Stomach smooth muscle (tissue), 2 donors: ENCODE data around the gene THRB.
A peak's percentile ranks its signal among the peaks of the same experiment; 100 is the strongest.

ENCODE experiments used
- H3K27ac ChIP-seq: one replicate; pipeline ENCODE4 v1.7.0; 2013; ENCODE audit warnings: mild to moderate bottlenecking, low read length, inconsistent platforms
- H3K27me3 ChIP-seq, 2 donors: one replicate each; pipeline ENCODE4 v1.7.0; 2013; ENCODE audit warnings: low read length in 2 of 2; ENCODE audit not compliant: insufficient read depth in 2 of 2, control insufficient read depth in 1 of 2
- H3K36me3 ChIP-seq, 2 donors: one replicate each; pipeline ENCODE4 v1.7.0; 2013; ENCODE audit warnings: low read length in 2 of 2; ENCODE audit not compliant: control insufficient read depth in 2 of 2, insufficient read depth in 2 of 2
- H3K4me1 ChIP-seq: one replicate; pipeline ENCODE4 v1.7.0; 2013; ENCODE audit warnings: low read length; ENCODE audit not compliant: control insufficient read depth, insufficient read depth
- H3K4me3 ChIP-seq, 2 donors: one replicate each; pipeline ENCODE4 v1.7.0; 2013; ENCODE audit warnings: low read length in 2 of 2
- H3K9ac ChIP-seq, 2 donors: one replicate each; pipeline ENCODE4 v1.7.0; 2013; ENCODE audit warnings: low read length in 2 of 2, mild to moderate bottlenecking in 1 of 2
- H3K9me3 ChIP-seq, 2 donors: one replicate each; pipeline ENCODE4 v1.7.0; 2013; ENCODE audit warnings: low read length in 2 of 2; ENCODE audit not compliant: control insufficient read depth in 2 of 2
- donor health status: healthy.
- donor health status: Pancreatic carcinoma.

THRB gene

GRCh38 chr3:24135280-24135679 lies 359.4 kb downstream of the THRB start:
- Histone ChIP-seq H3K27ac (peak overlapping the region; percentile 83), H3K27me3 (no peaks in the 10 kb centered on the region), H3K36me3 (peaks cover 4 to 8% of the 10 kb centered on the region in 2 donors), H3K4me1 (peaks cover 48% of the 10 kb centered on the region), H3K9ac (peak overlapping the region in 1 of 2 donors; percentile 21), H3K4me3 (peak overlapping the region in 1 of 2 donors; percentile 29), H3K9me3 (no peaks in the 10 kb centered on the region)

- H3K4me1 ChIP-seq: peaks cover 45% of the 10 kb centered on the region
- no peak overlapping the region for H3K4me3 ChIP-seq
- H3K27me3 ChIP-seq: no peaks in the 10 kb centered on the region
- no peaks in the 10 kb centered on the region for H3K9me3 ChIP-seq
- peaks cover 4 to 8% of the 10 kb centered on the region in 2 donors for H3K36me3 ChIP-seq
- peak overlapping the region; percentile 83 for H3K27ac ChIP-seq
- no peak overlapping the region for H3K9ac ChIP-seq
Measured at GRCh38 chr3:24133942-24134341, 360.7 kb downstream of the THRB start.

- peaks cover 43% of the 10 kb centered on the region for H3K4me1 ChIP-seq
- no peak overlapping the region for H3K9ac ChIP-seq
- no peaks in the 10 kb centered on the region for H3K9me3 ChIP-seq
- no peak overlapping the region for H3K4me3 ChIP-seq
- peak overlapping the region; percentile 83 for H3K27ac ChIP-seq
- H3K27me3 ChIP-seq: no peaks in the 10 kb centered on the region
- peaks cover 4 to 8% of the 10 kb centered on the region in 2 donors for H3K36me3 ChIP-seq
Measured at GRCh38 chr3:24133436-24133835, 361.2 kb downstream of the THRB start.

- H3K4me3 ChIP-seq: no peak overlapping the region
- no peak overlapping the region for H3K27ac ChIP-seq
- no peaks in the 10 kb centered on the region for H3K27me3 ChIP-seq
- no peak overlapping the region for H3K9ac ChIP-seq
- peaks cover 28% of the 10 kb centered on the region for H3K4me1 ChIP-seq
- no peaks in the 10 kb centered on the region for H3K9me3 ChIP-seq
- peaks cover 15 to 21% of the 10 kb centered on the region in 2 donors for H3K36me3 ChIP-seq
Measured at GRCh38 chr3:24129549-24129948, 365.1 kb downstream of the THRB start.

- Histone ChIP-seq H3K9me3 (no peaks in the 10 kb centered on the region), H3K4me1 (peaks cover 19% of the 10 kb centered on the region), H3K36me3 (peaks cover 15 to 21% of the 10 kb centered on the region in 2 donors), H3K4me3 (no peak overlapping the region), H3K9ac (no peak overlapping the region), H3K27me3 (no peaks in the 10 kb centered on the region), H3K27ac (no peak overlapping the region)
Measured at GRCh38 chr3:24128199-24129005, 366.2 kb downstream of the THRB start.

GRCh38 chr3:24123596-24123995 lies 371.1 kb downstream of the THRB start:
- no peak overlapping the region for H3K9ac ChIP-seq
- H3K36me3 ChIP-seq: peaks cover 14 to 21% of the 10 kb centered on the region in 2 donors
- peaks cover 11% of the 10 kb centered on the region for H3K4me1 ChIP-seq
- no peak overlapping the region for H3K4me3 ChIP-seq
- H3K27me3 ChIP-seq: no peaks in the 10 kb centered on the region
- no peaks in the 10 kb centered on the region for H3K9me3 ChIP-seq
- no peak overlapping the region for H3K27ac ChIP-seq

- Histone ChIP-seq H3K4me3 (no peak overlapping the region), H3K9ac (no peak overlapping the region), H3K36me3 (peaks cover 4 to 7% of the 10 kb centered on the region in 2 donors), H3K9me3 (no peaks in the 10 kb centered on the region), H3K4me1 (peaks cover 5% of the 10 kb centered on the region), H3K27me3 (no peaks in the 10 kb centered on the region), H3K27ac (no peak overlapping the region)
Measured at GRCh38 chr3:24120434-24120833, 374.2 kb downstream of the THRB start.

GRCh38 chr3:24119321-24119751 lies 375.3 kb downstream of the THRB start:
- Histone ChIP-seq H3K27ac (no peak overlapping the region), H3K9ac (no peak overlapping the region)

GRCh38 chr3:24117508-24117907 lies 377.1 kb downstream of the THRB start:
- peaks cover 1 to 4% of the 10 kb centered on the region in 2 donors for H3K36me3 ChIP-seq
- no peaks in the 10 kb centered on the region for H3K4me1 ChIP-seq
- H3K27me3 ChIP-seq: no peaks in the 10 kb centered on the region
- H3K9ac ChIP-seq: no peak overlapping the region
- no peak overlapping the region for H3K4me3 ChIP-seq
- no peaks in the 10 kb centered on the region for H3K9me3 ChIP-seq
- H3K27ac ChIP-seq: no peak overlapping the region

More at GRCh38 chr3:24119321-24119751, 375.3 kb downstream of the THRB start:
- H3K4me1 ChIP-seq: peaks cover 3% of the 10 kb centered on the region
- H3K27me3 ChIP-seq: no peaks in the 10 kb centered on the region
- H3K4me3 ChIP-seq: no peak overlapping the region
- H3K36me3 ChIP-seq: peaks cover 4 to 7% of the 10 kb centered on the region in 2 donors
- H3K9me3 ChIP-seq: no peaks in the 10 kb centered on the region

GRCh38 chr3:24111711-24112110 lies 382.9 kb downstream of the THRB start:
- H3K27me3 ChIP-seq: no peaks in the 10 kb centered on the region
- no peak overlapping the region for H3K9ac ChIP-seq
- no peaks in the 10 kb centered on the region for H3K4me1 ChIP-seq
- H3K36me3 ChIP-seq: no peaks in the 10 kb centered on the region
- H3K4me3 ChIP-seq: no peak overlapping the region
- H3K27ac ChIP-seq: no peak overlapping the region
- H3K9me3 ChIP-seq: no peaks in the 10 kb centered on the region

- Histone ChIP-seq H3K27me3 (no peaks in the 10 kb centered on the region), H3K36me3 (no peaks in the 10 kb centered on the region), H3K4me3 (no peak overlapping the region), H3K9me3 (no peaks in the 10 kb centered on the region), H3K9ac (no peak overlapping the region), H3K27ac (no peak overlapping the region), H3K4me1 (no peaks in the 10 kb centered on the region)
Measured at GRCh38 chr3:24110051-24110450, 384.6 kb downstream of the THRB start.
